ENCODE data around the gene VGLL4. TPM values are rescaled to one million over a fixed set of nuclear protein-coding genes. Genes with fewer than 3 reads are reported as not detected.

The VGLL4 gene
- total RNA-seq, 2 experiments from 2014 or later = 36.1 to 74.5 TPM

- H3K4me1 ChIP-seq (ENCODE audit: insufficient read depth, low read length, poor library complexity, severe bottlenecking) = no peaks in the 10 kb centered on the region
- H3K9me3 ChIP-seq (ENCODE audit: low read length) = no peaks in the 10 kb centered on the region
- H3K4me2 ChIP-seq (ENCODE audit: low read length) = no peak overlapping the region
- no peak overlapping the region for H3K27ac ChIP-seq (ENCODE audit: low read depth, low read length, poor library complexity, severe bottlenecking)
- peaks cover 6% of the 10 kb centered on the region; the same call in 1 of the 2 replicates for H4K20me1 ChIP-seq (ENCODE audit: insufficient read depth, low read length)
- no peak overlapping the region for H2AFZ ChIP-seq (ENCODE audit: low read length)
- ChIA-PET POLR2A (interaction anchor here (1.1 kb wide), 1 partner anchor 10 kb away, joined by 3 read pairs; no protein-coding TSS in a partner anchor), CTCF (ENCODE audit: unreplicated experiment) (interaction anchor here (0.6 kb wide), 1 partner anchor 706 kb away, joined by 3 read pairs; no protein-coding TSS in a partner anchor)
- no peak overlapping the region for H3K4me3 ChIP-seq (ENCODE audit: low read depth, low read length, poor library complexity, severe bottlenecking)
- DNase-seq (ENCODE audit: low spot score) = no peak
- no peaks in the 10 kb centered on the region for H3K9me2 ChIP-seq (ENCODE audit: insufficient read depth, low read length)
- no peaks in the 10 kb centered on the region for H3K79me2 ChIP-seq (ENCODE audit: insufficient read depth, low read depth, low read length)
- no peak for TF ChIP-seq EZH2phosphoT487 (IDR thresholded peaks at IDR 0.05; ENCODE audit: borderline replicate concordance, low read depth, low read length)
- TF ChIP-seq CTCF (conservative IDR thresholded peaks at IDR 0.05; ENCODE audit: low read length) = no peak
- intact Hi-C loops (cut with micrococcal nuclease; ENCODE audit: unreplicated experiment) = no loop called here
- no TSS peak for BruUV-seq (replicated peaks)
- peaks cover 32% of the 10 kb centered on the region; the same call in 1 of the 2 replicates for H3K36me3 ChIP-seq (ENCODE audit: insufficient read depth, low read length)
These were observed 77.8 kb downstream of the VGLL4 start for GRCh38 chr3:11565932-11566331.

- Histone ChIP-seq H3K4me2 (ENCODE audit: low read length) (no peak overlapping the region), H4K20me1 (ENCODE audit: insufficient read depth, low read length) (peaks cover 6% of the 10 kb centered on the region; the same call in 1 of the 2 replicates), H3K36me3 (ENCODE audit: insufficient read depth, low read length) (peaks cover 33% of the 10 kb centered on the region; the same call in 1 of the 2 replicates), H3K4me1 (ENCODE audit: insufficient read depth, low read length, poor library complexity, severe bottlenecking) (no peaks in the 10 kb centered on the region), H3K9me3 (ENCODE audit: low read length) (no peaks in the 10 kb centered on the region), H3K27ac (ENCODE audit: low read depth, low read length, poor library complexity, severe bottlenecking) (no peak overlapping the region), H3K4me3 (ENCODE audit: low read depth, low read length, poor library complexity, severe bottlenecking) (no peak overlapping the region), H2AFZ (ENCODE audit: low read length) (no peak overlapping the region), H3K79me2 (ENCODE audit: insufficient read depth, low read depth, low read length) (no peaks in the 10 kb centered on the region), H3K9me2 (ENCODE audit: insufficient read depth, low read length) (no peaks in the 10 kb centered on the region)
- TF ChIP-seq EZH2phosphoT487 (IDR thresholded peaks at IDR 0.05; ENCODE audit: borderline replicate concordance, low read depth, low read length) (no peak), CTCF (conservative IDR thresholded peaks at IDR 0.05; ENCODE audit: low read length) (no peak)
- intact Hi-C loops (cut with micrococcal nuclease; ENCODE audit: unreplicated experiment) = no loop called here
- ChIA-PET CTCF (ENCODE audit: unreplicated experiment) (no interaction called here), POLR2A (interaction anchor here (1.1 kb wide), 1 partner anchor 10 kb away, joined by 3 read pairs; no protein-coding TSS in a partner anchor)
- no TSS peak for BruUV-seq (replicated peaks)
- DNase-seq (ENCODE audit: low spot score) = no peak
These were observed 78.2 kb downstream of the VGLL4 start for GRCh38 chr3:11565492-11565891.

- Histone ChIP-seq H4K20me1 (ENCODE audit: insufficient read depth, low read length) (peaks cover 6% of the 10 kb centered on the region; the same call in 1 of the 2 replicates), H3K4me3 (ENCODE audit: low read depth, low read length, poor library complexity, severe bottlenecking) (no peak overlapping the region), H3K9me2 (ENCODE audit: insufficient read depth, low read length) (no peaks in the 10 kb centered on the region), H3K4me1 (ENCODE audit: insufficient read depth, low read length, poor library complexity, severe bottlenecking) (no peaks in the 10 kb centered on the region), H3K4me2 (ENCODE audit: low read length) (no peak overlapping the region), H2AFZ (ENCODE audit: low read length) (no peak overlapping the region), H3K9me3 (ENCODE audit: low read length) (no peaks in the 10 kb centered on the region), H3K27ac (ENCODE audit: low read depth, low read length, poor library complexity, severe bottlenecking) (no peak overlapping the region), H3K79me2 (ENCODE audit: insufficient read depth, low read depth, low read length) (no peaks in the 10 kb centered on the region), H3K36me3 (ENCODE audit: insufficient read depth, low read length) (peaks cover 33% of the 10 kb centered on the region; the same call in 1 of the 2 replicates)
- BruUV-seq (replicated peaks) = no TSS peak
- ChIA-PET CTCF (ENCODE audit: unreplicated experiment) (no interaction called here), POLR2A (interaction anchor here (1.1 kb wide), 1 partner anchor 11 kb away, joined by 3 read pairs; no protein-coding TSS in a partner anchor)
- DNase-seq (ENCODE audit: low spot score) = no peak
- TF ChIP-seq CTCF (conservative IDR thresholded peaks at IDR 0.05; ENCODE audit: low read length) = no peak
- no peak for TF ChIP-seq EZH2phosphoT487 (IDR thresholded peaks at IDR 0.05; ENCODE audit: borderline replicate concordance, low read depth, low read length)
- intact Hi-C loops (cut with micrococcal nuclease; ENCODE audit: unreplicated experiment) = no loop called here
These were observed 78.6 kb downstream of the VGLL4 start for GRCh38 chr3:11565072-11565471.

Measured in OCI-LY7 (cell line).